NAMALWA (cell line): ENCODE data around the gene RAC3.

Experiments used
- DNase-seq: peaks from one replicate; pipeline ENCODE4 v3.0.0-alpha.2; 2015; ENCODE audit warnings: low spot score

Gene RAC3

GRCh38 chr17:82031303-82031884 is at the start of gene RAC3:
Gene RAC3 (plus strand): TSS chr17:82031678. CDS start chr17:82031762, 84 bp downstream.
- DNase-seq, result no peak

- DNase-seq, result no peak
Measured at GRCh38 chr17:81983011-81983638, 48.4 kb upstream of the RAC3 start.

- no peak for DNase-seq
Measured at GRCh38 chr17:81983639-81984373, 47.7 kb upstream of the RAC3 start.

GRCh38 chr17:81984773-81985410 is 46.6 kb upstream of the RAC3 start:
- DNase-seq, result no peak

- DNase-seq, result no peak
Measured at GRCh38 chr17:81986606-81987005, 44.9 kb upstream of the RAC3 start.

- DNase-seq, result no peak
Measured at GRCh38 chr17:81987161-81987770, 44.2 kb upstream of the RAC3 start.

GRCh38 chr17:81990836-81991683 is 40.4 kb upstream of the RAC3 start:
- no peak for DNase-seq

GRCh38 chr17:81991684-81992305 is 39.7 kb upstream of the RAC3 start:
- DNase-seq, result no peak

GRCh38 chr17:81992306-81993102 is 39.0 kb upstream of the RAC3 start:
- DNase-seq, result no peak

GRCh38 chr17:81993729-81994592 is 37.5 kb upstream of the RAC3 start:
- no peak for DNase-seq

- no peak for DNase-seq
Measured at GRCh38 chr17:81994593-81995462, 36.6 kb upstream of the RAC3 start.

GRCh38 chr17:81995463-81996231 is 35.8 kb upstream of the RAC3 start:
- no peak for DNase-seq

GRCh38 chr17:81996232-81996756 is 35.2 kb upstream of the RAC3 start:
- DNase-seq, result no peak

GRCh38 chr17:81996757-81997441 is 34.6 kb upstream of the RAC3 start:
- DNase-seq, result no peak

GRCh38 chr17:81998212-81998611 is 33.3 kb upstream of the RAC3 start:
- DNase-seq, result no peak

GRCh38 chr17:81998691-81999438 is 32.6 kb upstream of the RAC3 start:
- no peak for DNase-seq
